ENCODE data around the gene RHBDD3. TPM values are rescaled to one million over a fixed set of nuclear protein-coding genes. Genes with fewer than 3 reads are reported as not detected.

Gene RHBDD3
- polyA plus RNA-seq, 3 donors = 4.0 to 11.1 (median 4.8) TPM

DNA sequence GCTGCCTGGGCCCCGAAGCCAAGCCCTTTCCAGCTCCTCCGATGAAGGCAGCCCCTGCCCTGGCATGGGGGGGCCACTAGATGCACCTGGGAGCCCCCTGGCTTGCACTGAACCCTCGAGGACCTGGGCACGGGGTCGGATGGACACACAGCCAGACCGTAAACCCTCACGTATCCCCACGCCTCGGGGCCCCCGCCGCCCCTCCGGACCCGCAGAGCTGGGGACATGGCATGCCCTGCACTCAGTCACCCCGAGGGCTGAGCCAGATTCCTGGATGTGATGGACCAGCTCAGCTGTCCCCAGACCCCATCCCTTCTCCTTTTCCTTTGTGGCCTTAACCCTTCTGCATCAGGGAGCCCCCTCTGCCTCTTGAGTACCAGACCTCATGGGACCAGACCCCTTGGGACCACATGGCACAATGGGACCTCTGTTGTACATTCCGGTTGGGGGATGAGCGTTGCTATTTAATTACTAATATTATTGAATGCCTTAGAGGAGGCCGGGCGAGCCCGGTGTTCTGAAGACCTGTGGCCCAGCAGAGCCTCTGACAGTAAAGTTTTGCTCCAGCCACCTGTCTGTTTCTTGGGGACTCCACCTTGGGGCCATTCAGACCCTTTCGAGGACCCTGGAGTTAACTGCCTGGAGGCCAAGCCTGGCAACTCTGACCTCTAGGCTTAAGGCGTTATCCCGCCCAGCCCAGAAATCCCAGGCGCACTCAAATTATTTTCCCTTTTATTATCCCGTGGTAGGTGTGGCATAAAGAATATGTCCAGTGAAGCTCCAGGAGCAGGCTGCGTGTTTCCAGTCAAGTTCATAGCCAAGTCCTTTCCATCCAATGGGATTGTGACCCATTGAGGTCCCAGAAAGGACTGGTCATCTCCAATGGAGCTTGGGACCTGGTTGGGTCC is 44.7 kb upstream of the RHBDD3 start:
- H4K20me1 ChIP-seq (ENCODE audit: insufficient read depth, low read length) = no peaks in the 10 kb centered on the region
- no peak overlapping the region for H3K9ac ChIP-seq (ENCODE audit: insufficient read depth, low read length, poor library complexity, severe bottlenecking)
- Mint-ChIP-seq H3K4me1 (peaks cover 56% of the 10 kb centered on the region), H3K27me3 (ENCODE audit: low read depth in 3 of 3) (peaks cover 45 to 72% (median 61%) of the 10 kb centered on the region in 3 donors), H3K9me3 (peaks cover 4 to 35% (median 24%) of the 10 kb centered on the region in 7 donors), H3K4me3 (peak overlapping the region in 1 of 2 donors; percentile 84), H3K36me3 (peaks cover 19 to 20% of the 10 kb centered on the region in 2 donors), H3K27ac (peak overlapping the region in 6 of 7 donors; percentile 68 to 90 (median 82))
- peaks cover 43 to 81% of the 10 kb centered on the region in 2 donors for H3K4me1 ChIP-seq (ENCODE audit: control insufficient read depth in 1 of 2, insufficient read depth in 2 of 2, low read length in 2 of 2)
- intact Hi-C loops (cut with micrococcal nuclease) = loop anchor here in 1 of 2 donors (5.0 kb wide), 1 partner anchor 75 kb away; the partner anchor contains the start of gene AP1B1
- H3K36me3 ChIP-seq (replicated peaks in 1 of 2; ENCODE audit: control insufficient read depth in 1 of 2, insufficient read depth in 2 of 2, low read length in 2 of 2) = no peaks in the 10 kb centered on the region
- no peak overlapping the region for H3K4me3 ChIP-seq (replicated peaks in 1 of 3; ENCODE audit: low read depth in 2 of 3, low read length in 3 of 3)
- peaks cover 31 to 60% of the 10 kb centered on the region in 2 donors for H3K27me3 ChIP-seq (ENCODE audit: control insufficient read depth in 2 of 2, insufficient read depth in 2 of 2, low read length in 2 of 2)
- H2AFZ ChIP-seq (ENCODE audit: insufficient read depth, low read depth, low read length, poor library complexity, severe bottlenecking) = no peak overlapping the region
- TF ChIP-seq, protein P1, sequence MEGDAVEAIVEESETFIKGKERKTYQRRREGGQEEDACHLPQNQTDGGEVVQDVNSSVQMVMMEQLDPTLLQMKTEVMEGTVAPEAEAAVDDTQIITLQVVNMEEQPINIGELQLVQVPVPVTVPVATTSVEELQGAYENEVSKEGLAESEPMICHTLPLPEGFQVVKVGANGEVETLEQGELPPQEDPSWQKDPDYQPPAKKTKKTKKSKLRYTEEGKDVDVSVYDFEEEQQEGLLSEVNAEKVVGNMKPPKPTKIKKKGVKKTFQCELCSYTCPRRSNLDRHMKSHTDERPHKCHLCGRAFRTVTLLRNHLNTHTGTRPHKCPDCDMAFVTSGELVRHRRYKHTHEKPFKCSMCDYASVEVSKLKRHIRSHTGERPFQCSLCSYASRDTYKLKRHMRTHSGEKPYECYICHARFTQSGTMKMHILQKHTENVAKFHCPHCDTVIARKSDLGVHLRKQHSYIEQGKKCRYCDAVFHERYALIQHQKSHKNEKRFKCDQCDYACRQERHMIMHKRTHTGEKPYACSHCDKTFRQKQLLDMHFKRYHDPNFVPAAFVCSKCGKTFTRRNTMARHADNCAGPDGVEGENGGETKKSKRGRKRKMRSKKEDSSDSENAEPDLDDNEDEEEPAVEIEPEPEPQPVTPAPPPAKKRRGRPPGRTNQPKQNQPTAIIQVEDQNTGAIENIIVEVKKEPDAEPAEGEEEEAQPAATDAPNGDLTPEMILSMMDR (IDR thresholded peaks at IDR 0.05) = no peak
- no peaks in the 10 kb centered on the region for H3K79me2 ChIP-seq (ENCODE audit: insufficient read depth, low read length)
- no peak overlapping the region for H3K4me2 ChIP-seq (replicated peaks; ENCODE audit: extremely low read depth, low read length, poor library complexity, severe bottlenecking)
- no peak for DNase-seq
- 93% methylated on average over 20 of the region's 25 CpGs for WGBS (ENCODE audit: insufficient coverage)
- H3K9me3 ChIP-seq (replicated peaks in 1 of 2; ENCODE audit: control insufficient read depth in 1 of 2, insufficient read depth in 1 of 2, low read length in 2 of 2) = peaks cover 4 to 18% of the 10 kb centered on the region in 2 donors
- H3K27ac ChIP-seq (ENCODE audit: low read depth in 1 of 2, low read length in 2 of 2) = no peak overlapping the region

DNA sequence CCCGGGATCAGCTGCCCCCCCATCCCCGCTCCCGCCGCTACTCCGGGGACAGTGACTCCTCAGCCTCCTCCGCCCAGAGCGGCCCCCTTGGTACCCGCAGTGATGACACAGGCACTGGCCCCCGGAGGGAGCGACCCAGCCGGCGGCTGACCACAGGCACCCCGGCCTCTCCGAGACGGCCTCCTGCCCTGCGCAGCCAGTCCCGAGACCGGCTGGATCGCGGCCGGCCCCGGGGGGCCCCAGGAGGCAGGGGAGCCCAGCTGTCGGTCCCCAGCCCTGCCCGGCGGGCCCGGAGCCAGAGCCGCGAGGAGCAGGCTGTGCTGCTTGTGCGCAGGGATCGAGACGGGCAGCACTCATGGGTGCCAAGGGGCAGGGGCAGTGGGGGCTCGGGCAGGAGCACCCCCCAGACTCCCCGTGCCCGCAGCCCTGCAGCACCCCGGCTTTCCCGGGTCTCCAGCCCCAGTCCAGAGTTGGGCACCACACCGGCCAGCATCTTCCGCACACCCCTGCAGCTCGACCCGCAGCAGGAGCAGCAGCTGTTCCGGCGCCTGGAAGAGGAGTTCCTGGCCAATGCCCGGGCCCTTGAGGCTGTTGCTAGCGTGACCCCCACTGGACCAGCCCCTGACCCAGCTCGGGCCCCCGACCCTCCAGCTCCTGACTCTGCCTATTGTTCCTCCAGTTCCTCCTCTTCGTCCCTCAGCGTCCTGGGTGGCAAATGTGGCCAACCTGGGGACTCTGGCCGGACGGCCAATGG is 43.9 kb upstream of the RHBDD3 start:
- Mint-ChIP-seq H3K4me3 (peak overlapping the region; percentile 51 to 84), H3K27me3 (ENCODE audit: low read depth in 3 of 3) (peaks cover 38 to 66% (median 55%) of the 10 kb centered on the region in 3 donors)
- peak overlapping the region; percentile 31 to 75 for H3K27ac ChIP-seq (ENCODE audit: low read depth in 1 of 2, low read length in 2 of 2)

More for the DNA sequence above, 43.9 kb upstream of the RHBDD3 start:
- H3K36me3 Mint-ChIP-seq = peaks cover 19 to 21% of the 10 kb centered on the region in 2 donors
- peak overlapping the region in 1 of 3 experiments; percentile 42 for H3K4me3 ChIP-seq (replicated peaks in 1 of 3; ENCODE audit: low read depth in 2 of 3, low read length in 3 of 3)
- peak overlapping the region; percentile 40 for H3K4me2 ChIP-seq (replicated peaks; ENCODE audit: extremely low read depth, low read length, poor library complexity, severe bottlenecking)
- intact Hi-C loops (cut with micrococcal nuclease) = loop anchor here in 1 of 2 donors (5.0 kb wide), 1 partner anchor 76 kb away; the partner anchor contains the start of gene AP1B1
- no peaks in the 10 kb centered on the region for H3K36me3 ChIP-seq (replicated peaks in 1 of 2; ENCODE audit: control insufficient read depth in 1 of 2, insufficient read depth in 2 of 2, low read length in 2 of 2)
- H3K9me3 ChIP-seq (replicated peaks in 1 of 2; ENCODE audit: control insufficient read depth in 1 of 2, insufficient read depth in 1 of 2, low read length in 2 of 2) = peaks cover 4 to 18% of the 10 kb centered on the region in 2 donors
- H3K4me1 ChIP-seq (ENCODE audit: control insufficient read depth in 1 of 2, insufficient read depth in 2 of 2, low read length in 2 of 2) = peaks cover 47 to 89% of the 10 kb centered on the region in 2 donors
- peak overlapping the region; percentile 52 for H2AFZ ChIP-seq (ENCODE audit: insufficient read depth, low read depth, low read length, poor library complexity, severe bottlenecking)
- peak overlapping the region; percentile 79 to 95 (median 86) for H3K27ac Mint-ChIP-seq
- H3K4me1 Mint-ChIP-seq = peaks cover 57% of the 10 kb centered on the region
- H3K9ac ChIP-seq (ENCODE audit: insufficient read depth, low read length, poor library complexity, severe bottlenecking) = peak overlapping the region; percentile 44
- H3K27me3 ChIP-seq (ENCODE audit: control insufficient read depth in 2 of 2, insufficient read depth in 2 of 2, low read length in 2 of 2) = peaks cover 25 to 55% of the 10 kb centered on the region in 2 donors
- TF ChIP-seq, protein P1 (IDR thresholded peaks at IDR 0.05) = no peak
- H3K79me2 ChIP-seq (ENCODE audit: insufficient read depth, low read length) = no peaks in the 10 kb centered on the region
- H4K20me1 ChIP-seq (ENCODE audit: insufficient read depth, low read length) = no peaks in the 10 kb centered on the region
- peaks cover 4 to 31% (median 22%) of the 10 kb centered on the region in 7 donors for H3K9me3 Mint-ChIP-seq
- WGBS (ENCODE audit: insufficient coverage) = 84% methylated on average over 49 of the region's 50 CpGs
- DNase-seq = no peak

All from CD14-positive monocyte (primary cell).